ENCODE measurements around the gene ZC3H4.
"Not testable (repeated sequence)": the region's sequence is repeated elsewhere in the genome, so short reads cannot be mapped to it uniquely, and the experiment has no call there.

Gene ZC3H4

DNA sequence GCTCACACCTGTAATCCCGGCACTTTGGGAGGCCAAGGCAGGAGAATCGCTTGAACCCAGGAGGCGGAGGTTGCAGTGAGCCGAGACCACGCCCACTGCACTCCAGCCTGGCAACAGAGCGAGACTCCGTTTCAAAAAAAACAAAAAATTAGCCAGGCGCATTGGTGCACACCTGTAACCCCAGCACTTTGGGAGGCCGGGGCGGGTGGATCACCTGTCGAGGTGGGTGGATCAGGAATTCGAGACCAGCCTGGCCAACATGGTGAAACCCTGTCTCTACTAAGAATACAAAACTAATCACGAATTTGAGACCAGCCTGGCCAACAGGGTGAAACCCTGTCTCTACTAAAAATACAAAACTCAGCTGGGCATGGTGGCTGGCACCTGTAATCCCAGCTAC is 35.2 kb downstream of the ZC3H4 start:
- DNase-seq: not testable (repeated sequence)

GRCh38 chr19:47075941-47076340 is 37.6 kb downstream of the ZC3H4 start:
- DNase-seq: no peak

- no peak for DNase-seq
Measured at GRCh38 chr19:47075179-47075810, 38.3 kb downstream of the ZC3H4 start.

DNA sequence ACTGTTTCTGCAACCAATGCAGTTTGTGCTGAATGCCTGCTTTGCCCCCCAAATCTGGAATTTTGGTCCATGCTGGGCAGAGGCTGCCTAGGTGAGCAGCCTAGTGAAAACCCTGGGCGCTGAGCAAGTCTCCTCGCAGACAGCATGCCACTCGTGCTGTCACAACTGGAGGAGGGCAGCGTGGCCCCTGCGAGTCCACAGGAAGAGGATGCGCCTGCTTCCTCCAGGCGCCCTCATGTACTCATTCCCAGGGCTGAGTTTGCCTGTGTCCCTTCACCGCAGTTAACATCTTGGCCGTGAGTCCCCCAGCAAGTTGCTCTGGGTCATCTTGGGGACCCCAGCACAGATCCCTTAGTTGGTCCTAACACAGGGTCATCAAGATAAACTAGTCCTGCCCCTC is 39.0 kb downstream of the ZC3H4 start:
- DNase-seq: no peak

DNA sequence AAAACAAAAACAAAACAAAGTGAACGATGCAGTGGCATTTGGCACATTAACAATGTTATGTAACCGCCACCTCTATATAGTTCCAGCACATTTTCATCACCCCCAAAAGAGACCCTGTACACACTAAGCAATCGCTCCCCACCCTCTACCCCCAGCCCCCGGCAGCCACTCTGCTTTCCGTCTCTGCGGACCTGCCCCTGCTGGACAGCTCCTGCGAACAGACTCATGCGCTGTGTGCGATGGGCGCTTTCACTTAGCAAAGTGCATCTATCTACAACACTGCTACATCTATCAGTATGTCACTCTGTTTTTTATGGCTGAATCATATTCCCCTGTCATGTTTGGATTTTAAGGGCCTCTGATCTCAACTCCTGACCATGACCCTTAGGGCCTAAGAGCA is 40.0 kb downstream of the ZC3H4 start:
- DNase-seq: no peak

GRCh38 chr19:47072323-47072722 is 41.3 kb downstream of the ZC3H4 start:
- DNase-seq: no peak

GRCh38 chr19:47071731-47072130 is 41.8 kb downstream of the ZC3H4 start:
- DNase-seq: no peak

- DNase-seq: no peak
Measured at GRCh38 chr19:47070756-47071155, 42.8 kb downstream of the ZC3H4 start.

GRCh38 chr19:47069795-47070194 is 43.8 kb downstream of the ZC3H4 start:
- no peak for DNase-seq

DNA sequence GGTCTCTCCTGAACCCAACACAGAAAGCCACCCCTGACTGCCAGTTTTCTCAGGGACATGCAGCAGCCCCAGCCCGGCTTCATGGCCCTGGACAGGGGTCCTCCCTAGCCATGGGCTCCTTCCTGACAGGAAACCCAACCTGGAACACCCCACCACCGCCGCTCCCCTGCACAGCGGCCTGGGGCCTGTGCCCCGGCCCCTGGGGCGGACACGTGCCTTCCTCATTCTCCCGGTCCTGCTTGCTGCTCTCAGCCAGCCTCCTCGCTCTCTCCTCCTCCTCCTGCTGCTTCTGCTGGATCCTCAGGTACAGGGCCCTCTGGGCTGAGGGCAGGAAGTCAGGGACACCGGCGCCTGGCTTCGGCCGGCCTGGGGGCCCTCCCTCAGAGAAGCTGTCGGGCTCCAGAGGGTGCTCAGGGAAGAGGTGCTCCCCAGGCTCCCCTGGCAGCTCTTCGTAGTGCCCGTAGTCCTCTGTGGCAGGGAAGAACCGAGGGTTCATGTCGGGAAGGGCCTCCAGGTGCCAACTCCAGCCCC is 44.6 kb downstream of the ZC3H4 start:
- DNase-seq: no peak

GRCh38 chr19:47068246-47068645 is 45.3 kb downstream of the ZC3H4 start:
- no peak for DNase-seq

GRCh38 chr19:47067215-47067847 is 46.2 kb downstream of the ZC3H4 start:
- no peak for DNase-seq

DNA sequence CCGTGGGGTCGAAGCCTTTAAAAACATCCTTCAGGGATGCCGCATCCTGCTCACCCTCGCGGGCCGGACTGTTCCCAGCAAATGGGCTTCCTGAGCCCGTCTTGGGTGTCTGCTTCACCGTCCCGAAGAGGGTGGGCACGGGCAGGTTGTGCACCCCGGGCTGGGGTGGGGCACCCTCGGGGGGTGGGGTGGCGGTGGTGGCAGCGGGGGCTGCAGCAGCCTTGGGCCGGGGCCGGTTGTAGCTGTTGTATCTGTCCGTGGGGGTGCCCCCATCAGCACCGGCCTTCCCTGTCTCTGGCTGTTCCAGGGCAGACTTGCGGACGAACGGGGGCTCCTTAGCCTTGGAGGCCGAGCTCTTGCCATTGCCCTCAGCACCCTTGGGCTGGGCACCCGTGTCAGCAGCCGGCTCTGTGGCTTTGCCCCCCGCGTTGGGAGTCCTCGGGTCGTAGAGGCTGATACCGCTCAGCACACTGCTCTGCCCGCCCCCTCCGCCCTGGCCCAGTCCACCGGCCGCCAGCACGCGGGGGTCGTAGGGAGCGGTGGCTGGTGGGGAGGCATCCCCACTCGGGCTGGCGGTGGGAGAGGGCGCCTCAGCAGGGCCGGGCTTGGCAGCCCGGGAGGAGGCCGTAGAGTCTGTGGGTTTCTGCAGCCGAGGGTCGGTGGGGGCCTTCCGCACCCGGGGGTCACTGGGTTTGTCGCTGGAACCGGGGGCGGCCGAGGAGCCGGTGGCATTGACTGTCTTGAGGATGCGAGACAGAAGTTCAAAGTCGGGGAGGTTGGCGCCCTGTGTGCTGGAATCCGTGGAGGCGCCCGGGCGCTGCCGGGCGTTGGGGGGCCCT is 47.0 kb downstream of the ZC3H4 start:
- no peak for DNase-seq

- DNase-seq: no peak
Measured at GRCh38 chr19:47065242-47065641, 48.3 kb downstream of the ZC3H4 start.

DNA sequence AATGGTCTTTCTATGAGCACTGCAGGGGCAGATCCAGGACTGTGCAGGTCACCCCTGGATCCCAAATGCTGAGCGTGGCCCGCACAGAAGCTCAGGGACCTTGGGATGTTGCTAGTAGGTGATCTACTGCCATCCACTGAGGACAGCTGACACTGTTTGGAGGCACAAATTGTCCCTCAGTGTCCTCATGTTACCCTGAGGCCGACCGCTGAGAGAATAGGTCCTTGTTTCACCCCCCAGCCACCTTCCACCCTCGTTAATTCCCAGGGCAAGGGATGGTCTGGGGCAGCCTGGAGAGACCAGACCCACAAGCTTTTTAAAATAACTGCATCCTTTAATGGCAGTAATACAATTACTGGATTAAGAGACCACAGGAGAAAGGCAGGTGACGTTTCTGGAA is 49.7 kb downstream of the ZC3H4 start:
- no peak for DNase-seq

GRCh38 chr19:47058621-47059022 is 55.0 kb downstream of the ZC3H4 start:
- no peak for DNase-seq

DNA sequence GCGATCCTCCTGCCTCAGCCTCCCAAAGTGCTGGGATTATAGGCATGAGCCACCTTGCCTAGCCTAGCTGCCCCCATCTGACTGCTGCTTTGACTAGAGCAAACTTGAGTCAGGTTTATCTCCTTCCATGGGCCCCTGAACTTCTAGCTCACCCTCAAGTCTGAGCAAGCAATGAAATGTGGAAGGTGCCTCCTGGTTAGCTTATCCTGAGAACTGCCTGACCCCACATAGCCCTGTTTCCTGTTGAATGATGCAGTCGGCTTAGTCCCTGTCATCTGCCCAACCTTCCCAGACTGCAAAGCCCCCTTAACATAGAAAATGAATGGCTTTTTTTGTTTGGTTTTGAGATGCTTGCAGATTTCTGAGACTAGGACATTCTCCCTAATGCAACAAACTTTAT is 56.2 kb downstream of the ZC3H4 start:
- no peak for DNase-seq

GRCh38 chr19:47056411-47056810 is 57.2 kb downstream of the ZC3H4 start:
- no peak for DNase-seq

GRCh38 chr19:47050562-47050961 is 63.0 kb downstream of the ZC3H4 start:
- not testable (repeated sequence) for DNase-seq

GRCh38 chr19:47049307-47049700 is 64.3 kb downstream of the ZC3H4 start:
- no peak for DNase-seq

- DNase-seq: peak; percentile 32 to 93 (median 55)
Measured at GRCh38 chr19:47047763-47048405, 65.7 kb downstream of the ZC3H4 start.

DNA sequence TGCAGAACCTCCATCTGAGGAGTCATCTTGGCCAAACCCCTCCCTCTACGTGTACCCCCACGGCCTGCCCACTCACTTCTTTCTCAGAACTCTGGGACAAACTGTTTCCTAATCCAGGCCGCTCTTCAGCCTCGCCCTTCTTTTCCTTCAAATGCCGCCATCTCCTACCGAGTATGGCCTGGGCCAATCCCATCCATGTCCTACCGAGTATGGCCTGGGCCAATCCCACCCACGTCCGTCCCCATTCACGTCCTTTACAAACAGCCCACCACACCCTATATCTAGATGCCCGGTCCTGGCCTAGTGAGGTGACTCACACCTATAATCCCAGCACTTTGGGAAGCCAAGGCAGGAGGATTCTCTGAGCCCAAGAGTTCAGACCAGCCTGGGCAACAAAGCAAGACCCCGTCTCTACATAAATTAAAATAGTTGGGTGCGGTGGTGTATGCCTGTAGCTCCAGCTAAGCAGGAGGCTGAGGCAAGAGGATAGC is 66.3 kb downstream of the ZC3H4 start:
- no peak for DNase-seq
